ENCODE measurements around the gene CLEC4A.

DNA sequence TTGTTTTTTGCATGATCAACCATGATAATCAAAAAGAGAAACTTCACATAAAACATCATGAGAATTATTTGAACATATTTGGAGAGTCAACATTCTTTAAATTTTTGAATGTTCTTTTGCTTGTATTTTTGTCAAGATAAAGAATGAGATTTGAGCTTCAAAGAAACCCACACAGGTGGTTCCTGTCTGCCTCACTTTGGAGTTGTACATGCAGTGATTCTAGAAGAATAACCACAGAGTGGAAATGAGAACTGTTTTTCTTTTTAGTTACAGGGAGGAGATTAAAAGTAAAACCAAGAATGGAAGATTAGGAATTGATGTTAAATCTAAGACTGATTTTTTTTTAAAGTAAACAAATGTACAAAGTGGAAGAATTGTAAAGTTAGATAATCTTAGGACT is 31.1 kb downstream of the CLEC4A start:
- TF ChIP-seq, protein P1, sequence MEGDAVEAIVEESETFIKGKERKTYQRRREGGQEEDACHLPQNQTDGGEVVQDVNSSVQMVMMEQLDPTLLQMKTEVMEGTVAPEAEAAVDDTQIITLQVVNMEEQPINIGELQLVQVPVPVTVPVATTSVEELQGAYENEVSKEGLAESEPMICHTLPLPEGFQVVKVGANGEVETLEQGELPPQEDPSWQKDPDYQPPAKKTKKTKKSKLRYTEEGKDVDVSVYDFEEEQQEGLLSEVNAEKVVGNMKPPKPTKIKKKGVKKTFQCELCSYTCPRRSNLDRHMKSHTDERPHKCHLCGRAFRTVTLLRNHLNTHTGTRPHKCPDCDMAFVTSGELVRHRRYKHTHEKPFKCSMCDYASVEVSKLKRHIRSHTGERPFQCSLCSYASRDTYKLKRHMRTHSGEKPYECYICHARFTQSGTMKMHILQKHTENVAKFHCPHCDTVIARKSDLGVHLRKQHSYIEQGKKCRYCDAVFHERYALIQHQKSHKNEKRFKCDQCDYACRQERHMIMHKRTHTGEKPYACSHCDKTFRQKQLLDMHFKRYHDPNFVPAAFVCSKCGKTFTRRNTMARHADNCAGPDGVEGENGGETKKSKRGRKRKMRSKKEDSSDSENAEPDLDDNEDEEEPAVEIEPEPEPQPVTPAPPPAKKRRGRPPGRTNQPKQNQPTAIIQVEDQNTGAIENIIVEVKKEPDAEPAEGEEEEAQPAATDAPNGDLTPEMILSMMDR (IDR thresholded peaks at IDR 0.05 in 8 of 11, conservative IDR thresholded peaks at IDR 0.05 in 3 of 11), result no peak
- TF ChIP-seq POLR2A (IDR thresholded peaks at IDR 0.05), result no peak
- no peak for TF ChIP-seq POLR2AphosphoS5 (IDR thresholded peaks at IDR 0.05)

Measured in spleen (tissue), 7 donors.